ENCODE results near the gene CHDH. TPM values are rescaled to one million over a fixed set of nuclear protein-coding genes. Genes with fewer than 3 reads are reported as not detected.

CHDH gene
- polyA plus RNA-seq, 1 donor = 8.8 TPM

DNA sequence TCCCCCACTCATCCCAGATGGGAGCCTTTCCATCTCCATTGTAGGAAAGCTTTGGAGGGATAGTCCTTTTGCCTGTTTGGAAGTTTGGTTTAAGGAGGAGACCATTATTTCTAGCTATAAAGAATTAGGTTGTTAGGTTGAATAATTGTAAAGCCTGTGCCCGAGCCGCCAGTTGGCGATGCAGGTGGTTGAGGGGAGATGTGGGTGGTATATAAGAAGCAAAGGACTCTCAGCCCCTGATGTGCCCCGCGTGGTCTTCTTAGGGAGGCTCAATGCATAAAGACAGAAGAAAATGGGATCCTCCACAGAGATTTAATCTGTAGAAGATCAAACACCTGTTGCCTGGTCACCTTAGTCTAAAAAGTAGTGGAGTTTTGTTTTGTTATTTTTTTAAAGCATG, 55.7 kb downstream of the CHDH start:
- no peak for DNase-seq

DNA sequence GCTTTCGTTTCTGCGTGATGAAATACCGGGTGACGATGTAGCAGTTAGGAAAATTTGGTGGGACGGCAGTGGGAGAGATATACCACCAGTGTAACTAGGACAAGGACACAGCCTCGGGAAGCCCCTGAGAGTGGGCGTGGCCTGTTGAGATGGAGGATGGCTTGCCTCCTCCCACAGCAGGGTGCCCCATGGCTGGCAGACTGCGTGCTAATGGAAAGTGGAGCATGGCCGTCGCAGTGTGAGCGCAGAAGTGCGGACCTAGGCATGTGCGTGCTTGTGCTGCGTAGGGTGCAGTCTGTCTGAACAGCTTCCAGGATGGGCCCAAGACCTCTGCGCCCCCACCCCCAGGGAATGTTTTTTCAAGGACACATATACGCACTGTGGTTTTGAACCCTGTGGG, 56.8 kb downstream of the CHDH start:
- no peak for DNase-seq

DNA sequence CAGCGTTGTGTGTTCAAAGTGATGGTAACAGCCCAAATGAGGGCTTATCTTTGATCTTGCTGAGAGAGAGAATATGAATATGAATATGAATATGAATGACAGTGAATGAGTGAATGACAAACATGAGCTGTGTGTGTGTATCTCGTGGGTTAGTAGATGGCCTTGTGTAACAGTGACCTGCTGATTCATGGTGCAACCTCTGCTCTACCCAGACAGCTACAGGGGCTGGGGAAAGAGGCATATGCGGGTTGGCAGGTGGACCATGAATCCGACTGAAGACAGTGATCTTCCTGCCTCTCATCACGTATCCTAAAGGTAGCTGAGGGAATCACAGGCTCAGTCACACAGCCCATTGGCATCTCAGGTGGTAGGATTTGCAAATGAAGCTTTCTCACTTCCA, 58.2 kb downstream of the CHDH start:
- DNase-seq = no peak

DNA sequence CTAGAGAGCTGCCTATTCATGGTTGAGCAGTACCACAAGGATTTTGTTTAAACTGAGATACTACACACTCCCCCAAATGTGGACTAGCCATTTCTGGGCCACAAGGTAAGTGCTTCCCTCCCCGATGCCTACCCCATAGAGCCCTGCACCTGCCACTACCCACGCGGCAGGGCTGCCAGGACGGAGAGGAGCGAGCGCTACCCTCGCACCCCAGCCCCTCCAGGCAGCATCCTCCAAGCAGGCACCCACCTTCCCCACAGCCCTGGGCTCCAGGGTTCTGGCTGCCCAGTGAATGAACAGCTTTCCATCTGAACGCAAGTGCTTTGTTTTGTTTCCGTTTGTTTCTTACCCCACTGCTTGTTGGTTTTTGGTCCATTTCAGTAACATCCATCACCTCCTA, 59.2 kb downstream of the CHDH start:
- no peak for DNase-seq

DNA sequence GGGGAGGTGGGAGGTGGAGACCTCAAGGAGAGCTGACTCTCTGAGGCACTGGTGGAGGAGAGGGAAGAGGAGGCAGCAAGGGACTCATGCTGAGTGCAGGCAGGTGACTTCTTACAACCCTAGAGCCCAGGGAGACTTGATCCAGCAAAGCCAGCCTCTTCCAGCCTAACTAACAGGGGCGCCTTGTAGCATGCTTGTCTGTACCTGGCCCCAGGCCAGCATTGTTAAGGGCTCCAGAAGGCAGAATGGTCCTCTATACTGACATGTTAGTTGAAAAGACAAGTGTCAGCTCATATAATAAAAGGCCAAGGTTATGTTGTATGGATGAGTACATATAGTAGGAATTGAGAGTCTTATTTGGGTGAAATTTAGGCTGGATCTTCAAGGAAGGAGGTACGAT, 65.4 kb downstream of the CHDH start:
- DNase-seq = no peak

DNA sequence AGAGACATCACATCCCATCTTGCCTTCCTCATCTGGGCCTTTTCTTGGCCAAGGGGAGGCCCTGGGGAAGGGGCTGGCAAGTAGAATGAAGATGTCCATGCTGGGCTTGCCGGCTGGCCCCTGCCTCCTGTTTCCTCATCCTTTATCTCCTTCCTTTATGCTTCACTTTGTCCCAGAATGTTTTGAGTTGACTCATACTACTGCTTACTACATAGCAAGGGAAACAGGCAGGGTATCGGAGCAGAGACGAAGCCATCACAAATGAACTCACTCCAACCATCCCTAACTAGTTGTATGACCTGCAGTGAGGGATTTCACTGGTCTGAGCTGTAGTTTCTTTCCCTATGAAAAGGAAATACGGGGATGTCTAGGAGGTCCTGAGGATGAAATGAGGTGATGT, 66.0 kb downstream of the CHDH start:
- DNase-seq = no peak

DNA sequence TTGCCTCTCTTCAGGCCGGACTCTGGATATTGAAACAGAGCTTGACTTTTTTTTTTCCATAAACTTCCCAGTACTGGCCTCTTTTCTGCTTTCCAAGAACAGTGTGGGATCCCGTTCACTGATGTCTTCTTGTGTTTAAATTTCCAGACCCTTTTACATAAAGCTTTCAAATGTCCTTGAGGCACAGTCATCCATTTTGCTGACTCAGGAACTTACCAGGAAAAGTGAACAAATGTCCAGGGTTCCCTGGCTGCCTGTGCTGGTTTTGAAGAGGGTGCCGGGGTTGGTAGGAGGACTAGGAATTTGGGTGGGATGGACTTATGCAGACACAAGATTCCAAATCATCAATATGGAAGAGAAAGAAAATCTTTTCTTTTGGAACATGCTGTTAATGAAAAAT, 68.1 kb downstream of the CHDH start:
- no peak for DNase-seq

DNA sequence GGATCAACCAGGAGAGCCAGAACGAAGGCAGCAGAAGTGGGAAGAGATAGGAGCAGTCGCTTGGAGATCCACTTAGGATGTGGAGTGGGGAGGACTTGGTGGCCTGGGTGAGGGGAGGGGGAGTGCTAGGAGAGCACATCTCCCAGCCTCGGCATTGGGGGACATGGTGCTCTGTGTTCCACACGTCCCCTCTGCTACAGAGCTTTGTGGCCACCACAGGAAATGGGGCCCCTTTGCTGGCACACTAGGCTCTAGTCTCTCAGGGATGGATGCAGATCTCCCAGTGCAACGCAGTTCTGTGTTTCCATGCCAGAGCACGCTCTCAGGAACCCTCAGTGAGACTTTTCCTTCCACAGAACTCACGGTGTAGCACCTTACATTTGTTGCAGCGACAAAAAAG, 68.8 kb downstream of the CHDH start:
- DNase-seq = no peak

DNA sequence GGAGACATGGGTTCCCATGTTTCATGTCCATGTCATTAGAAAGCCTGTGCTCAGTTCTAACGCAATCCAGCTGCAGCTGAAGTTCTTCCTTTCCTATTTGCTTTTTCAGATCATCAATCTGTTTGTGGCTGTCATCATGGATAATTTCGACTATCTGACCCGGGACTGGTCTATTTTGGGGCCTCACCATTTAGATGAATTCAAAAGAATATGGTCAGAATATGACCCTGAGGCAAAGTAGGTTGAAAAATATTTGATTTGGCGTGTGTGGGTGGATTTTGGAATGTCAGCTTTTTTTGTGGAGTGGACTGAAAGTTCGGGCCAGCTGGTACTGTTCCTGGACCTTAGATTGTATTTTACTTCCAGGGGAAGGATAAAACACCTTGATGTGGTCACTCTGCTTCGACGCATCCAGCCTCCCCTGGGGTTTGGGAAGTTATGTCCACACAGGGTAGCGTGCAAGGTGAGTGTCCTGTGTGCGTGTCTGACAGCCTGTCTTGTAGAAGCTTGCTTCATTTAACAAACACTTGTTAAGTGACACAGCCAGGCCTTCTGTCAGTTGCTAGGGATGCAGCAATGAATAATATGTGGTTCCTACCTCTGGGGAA, 69.6 kb downstream of the CHDH start:
- no peak for DNase-seq

DNA sequence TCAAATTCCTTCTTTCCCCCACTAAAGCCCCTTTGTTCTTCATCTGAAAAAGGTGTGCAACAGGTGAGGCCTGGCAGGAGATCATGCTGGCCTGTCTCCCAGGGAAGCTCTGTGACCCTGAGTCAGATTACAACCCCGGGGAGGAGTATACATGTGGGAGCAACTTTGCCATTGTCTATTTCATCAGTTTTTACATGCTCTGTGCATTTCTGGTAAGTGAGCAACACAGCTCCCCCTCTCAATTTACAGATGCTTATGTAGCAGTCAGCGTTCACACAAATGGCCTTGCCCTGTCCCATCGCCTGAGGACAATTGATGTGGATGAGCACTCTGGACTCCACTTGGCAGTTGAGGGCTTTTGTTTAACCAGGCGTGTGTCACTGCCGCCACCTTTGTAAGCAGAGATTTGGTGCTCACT, 70.4 kb downstream of the CHDH start:
- no peak for DNase-seq

DNA sequence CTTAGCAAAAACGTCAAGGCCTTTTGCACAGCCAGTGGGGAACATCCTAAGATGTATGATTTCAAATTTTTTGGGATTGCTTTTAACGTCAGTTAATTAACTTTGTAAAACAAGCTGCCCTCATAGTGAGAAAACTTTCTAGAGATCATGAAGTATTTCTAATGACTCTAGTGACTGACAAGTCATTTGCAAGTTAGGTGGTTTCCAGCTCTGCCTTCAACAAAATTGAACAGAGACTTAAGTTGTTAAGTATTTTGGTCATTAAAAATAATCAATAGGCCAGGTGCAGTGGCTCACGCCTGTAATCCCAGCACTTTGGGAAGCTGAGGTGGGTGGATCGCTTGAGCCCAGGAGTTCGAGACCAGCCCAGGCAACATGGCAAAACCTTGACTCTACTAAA, 71.2 kb downstream of the CHDH start:
- DNase-seq = no peak

DNA sequence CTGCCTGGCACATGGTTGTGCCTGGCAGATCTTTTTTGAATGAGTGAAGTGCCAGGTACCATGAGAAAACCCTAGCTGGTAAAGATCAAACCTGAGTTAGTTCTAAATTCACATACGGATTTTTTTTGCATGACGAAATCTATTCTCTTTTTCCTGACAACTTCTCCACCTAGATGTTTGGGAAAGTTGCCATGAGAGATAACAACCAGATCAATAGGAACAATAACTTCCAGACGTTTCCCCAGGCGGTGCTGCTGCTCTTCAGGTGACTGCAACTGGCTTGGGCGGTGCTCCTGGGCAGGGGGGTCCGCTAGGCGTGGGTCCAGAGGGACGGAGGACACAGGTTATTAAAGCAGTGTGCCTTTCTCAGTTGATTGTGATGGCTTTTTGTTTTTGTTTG, 71.8 kb downstream of the CHDH start:
- DNase-seq = no peak

DNA sequence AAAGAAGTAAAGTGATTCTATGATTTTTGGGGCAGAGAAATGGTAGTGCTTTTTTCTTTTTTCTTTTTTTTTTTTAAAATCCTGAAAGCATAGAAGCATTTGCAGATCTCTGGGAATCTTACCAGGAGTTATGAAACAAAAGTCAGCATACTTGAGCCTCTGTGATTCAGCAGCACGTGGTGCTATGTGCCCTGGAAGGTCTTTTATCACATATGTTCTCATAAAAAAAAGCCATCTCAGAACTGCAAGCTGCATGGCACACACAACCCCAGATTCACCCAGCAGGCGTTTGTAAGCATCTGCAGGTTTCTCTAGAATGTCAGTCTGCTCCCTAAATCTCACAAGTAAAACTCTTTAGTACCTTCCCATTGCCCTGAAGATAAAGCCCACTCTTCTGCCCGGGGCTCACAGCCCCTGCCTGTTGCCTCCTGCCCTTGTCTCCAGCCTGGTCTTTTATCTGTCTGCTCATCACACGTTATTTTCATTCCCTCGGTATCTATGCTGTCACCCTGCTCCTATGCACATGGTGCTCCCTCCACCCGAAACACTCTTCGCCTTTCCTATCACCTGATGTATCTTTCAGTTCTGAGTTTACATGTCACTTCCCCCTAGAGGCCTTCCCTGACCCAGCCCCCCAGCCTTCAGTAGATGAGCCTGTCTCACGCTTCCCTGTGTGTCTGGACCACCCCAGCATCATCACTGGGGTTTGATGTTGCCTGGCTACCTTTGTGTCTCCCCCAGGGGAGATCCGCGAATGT, 72.4 kb downstream of the CHDH start:
- no peak for DNase-seq

DNA sequence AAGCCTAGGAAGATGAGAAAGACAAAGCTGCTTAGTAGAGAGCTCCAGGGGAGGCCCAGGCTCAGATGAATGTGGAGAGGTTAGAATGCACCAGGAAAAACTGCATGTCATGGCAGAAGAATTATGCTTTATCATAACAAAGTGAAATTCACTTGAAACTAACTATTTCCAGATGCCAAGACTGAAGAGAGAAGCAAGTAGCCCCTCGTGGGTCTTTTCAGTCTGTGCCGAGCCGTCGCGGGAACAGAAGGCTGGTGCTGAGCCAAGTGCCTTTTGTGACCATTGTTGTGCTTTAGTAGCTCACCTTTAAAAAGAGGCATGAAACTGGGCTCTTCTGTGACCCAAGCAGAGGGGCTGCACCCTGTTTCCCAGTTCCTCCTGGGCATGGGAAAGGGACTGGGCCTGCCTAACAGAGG, 73.2 kb downstream of the CHDH start:
- DNase-seq = no peak

DNA sequence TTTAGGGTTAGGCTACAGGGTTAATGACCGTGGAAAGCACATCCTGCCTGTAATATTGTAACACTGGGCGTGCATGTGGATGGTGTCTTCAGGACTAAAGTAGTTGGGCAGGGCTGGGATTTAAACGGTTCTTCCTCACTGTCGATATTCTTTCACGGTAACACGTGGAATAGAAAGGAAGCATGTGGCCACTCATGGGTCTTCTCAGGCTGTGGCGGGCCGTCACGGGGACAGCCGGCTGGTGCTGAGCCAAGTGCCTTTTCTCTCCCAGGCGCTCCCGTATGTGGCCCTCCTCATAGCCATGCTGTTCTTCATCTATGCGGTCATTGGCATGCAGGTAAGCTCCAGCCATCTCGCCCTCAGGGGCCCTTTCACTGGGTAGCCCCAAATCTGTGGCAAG, 73.7 kb downstream of the CHDH start:
- no peak for DNase-seq

DNA sequence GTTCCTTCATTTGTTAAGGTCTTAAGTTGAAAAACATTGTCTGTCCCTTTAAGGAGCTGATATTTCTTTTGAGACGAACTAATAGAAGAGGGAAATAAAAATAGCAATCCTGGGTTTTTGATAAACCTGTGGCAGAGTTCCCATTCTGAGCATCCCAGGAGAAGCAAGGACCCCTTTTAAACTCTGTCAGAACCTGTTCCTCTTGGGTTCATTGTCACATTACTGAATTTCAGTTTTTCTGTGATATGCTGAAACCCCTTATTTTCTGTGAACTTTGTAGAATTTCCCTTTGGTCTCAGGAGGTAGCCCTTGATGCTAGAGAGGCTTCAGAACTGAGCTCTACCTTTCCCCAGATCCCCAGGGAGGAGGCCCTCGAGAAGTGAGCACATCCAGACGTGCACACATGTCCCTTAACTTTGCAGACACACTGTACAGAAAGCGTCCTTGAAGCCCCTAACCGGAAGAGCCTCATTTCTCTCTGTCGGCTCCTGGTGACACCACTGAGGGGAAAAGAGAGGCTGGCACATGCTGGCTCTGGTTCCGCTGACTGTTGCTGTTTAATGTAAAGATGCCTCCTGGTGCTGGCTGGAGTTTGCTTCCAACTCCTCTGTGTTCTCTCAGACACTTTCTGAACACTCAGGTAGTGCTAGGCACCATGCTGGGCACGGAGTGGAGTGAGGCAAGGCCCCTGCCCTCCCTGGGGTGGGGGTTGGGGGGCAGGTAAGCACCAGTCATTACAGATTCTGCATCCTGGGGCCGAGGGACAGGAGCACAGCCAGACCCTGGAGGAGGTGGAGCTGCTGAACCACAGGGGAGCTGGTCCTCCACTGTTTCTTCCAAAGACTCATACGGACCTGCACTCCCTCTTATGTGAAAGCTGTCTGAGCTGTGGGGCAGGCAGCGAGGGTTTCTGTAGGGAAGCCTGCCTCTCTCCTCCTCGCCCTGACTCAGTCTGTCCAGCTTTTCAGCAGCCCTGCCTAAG, 77.5 kb downstream of the CHDH start:
- no peak for DNase-seq

DNA sequence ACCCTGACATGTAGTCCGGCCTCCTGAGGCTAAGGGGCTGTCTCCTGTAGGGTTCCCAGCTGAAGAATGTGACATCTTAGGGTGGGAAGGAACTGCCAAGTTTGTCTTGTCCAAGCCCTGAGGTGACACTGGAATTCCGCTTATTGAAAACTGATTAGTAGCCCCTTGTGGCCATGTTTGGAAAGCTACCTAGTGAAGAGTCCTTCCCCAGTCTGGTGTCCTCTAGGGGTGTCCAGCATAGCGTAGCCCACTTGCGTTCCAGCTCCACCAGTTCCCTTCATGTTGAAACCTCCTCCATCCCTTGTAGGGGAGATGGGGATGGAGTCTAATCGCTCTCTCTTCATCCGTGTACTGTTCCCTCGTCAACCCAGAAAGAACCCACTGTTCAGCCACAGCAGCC, 79.5 kb downstream of the CHDH start:
- no peak for DNase-seq

DNA sequence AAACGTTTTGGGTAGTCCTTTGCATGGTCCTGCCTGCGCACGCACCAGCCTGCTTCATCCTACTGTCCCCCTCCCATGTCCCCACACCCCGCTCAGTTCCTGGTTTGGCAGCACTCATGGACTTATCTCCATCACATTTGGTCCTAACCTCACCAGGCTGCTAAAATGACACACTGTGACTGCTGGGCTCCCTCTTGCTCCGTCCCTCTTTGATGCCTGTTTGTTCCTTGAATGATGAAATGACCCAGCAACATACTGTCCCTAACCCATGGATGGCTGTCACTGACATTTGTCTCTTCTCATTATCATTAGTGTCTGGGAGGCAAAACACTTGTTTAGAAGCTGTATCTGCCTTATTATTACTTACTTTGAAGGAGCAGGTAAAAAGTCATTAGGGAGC, 80.5 kb downstream of the CHDH start:
- DNase-seq = no peak

DNA sequence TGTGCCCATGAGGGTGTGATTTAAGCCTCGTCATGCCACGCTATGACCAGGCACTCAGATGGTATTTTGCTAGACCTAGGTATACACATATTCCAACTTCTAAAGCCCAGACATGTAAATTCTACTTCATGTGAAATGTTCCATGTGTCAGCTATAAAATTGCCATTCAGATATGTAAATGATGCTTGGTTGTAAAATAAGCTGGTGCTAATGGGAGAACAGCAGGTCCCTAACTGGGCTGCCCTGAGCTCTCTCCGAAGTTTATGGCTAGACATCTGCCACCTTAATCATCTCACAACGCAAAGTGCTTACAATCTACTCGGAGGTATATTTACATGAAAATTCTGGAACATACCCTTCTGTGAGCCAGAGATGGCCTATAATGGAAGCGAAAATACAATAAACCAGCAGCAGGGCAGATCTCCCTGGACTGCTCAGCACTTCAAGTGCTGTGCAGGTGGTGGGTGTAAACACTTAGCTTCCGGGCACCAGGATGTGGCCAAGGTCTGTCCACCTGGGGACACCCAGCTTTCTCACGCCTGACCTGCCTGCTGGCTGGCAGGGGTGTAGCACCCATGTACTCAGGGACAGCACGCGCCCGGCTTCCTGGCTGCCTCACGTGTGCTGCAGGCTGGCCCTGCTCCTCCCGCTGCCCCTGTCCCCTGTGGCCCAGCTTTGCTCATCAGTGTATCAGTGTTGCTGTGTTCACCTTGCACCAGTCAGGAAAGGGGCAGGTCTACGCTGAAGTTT, 82.0 kb downstream of the CHDH start:
- DNase-seq = no peak

DNA sequence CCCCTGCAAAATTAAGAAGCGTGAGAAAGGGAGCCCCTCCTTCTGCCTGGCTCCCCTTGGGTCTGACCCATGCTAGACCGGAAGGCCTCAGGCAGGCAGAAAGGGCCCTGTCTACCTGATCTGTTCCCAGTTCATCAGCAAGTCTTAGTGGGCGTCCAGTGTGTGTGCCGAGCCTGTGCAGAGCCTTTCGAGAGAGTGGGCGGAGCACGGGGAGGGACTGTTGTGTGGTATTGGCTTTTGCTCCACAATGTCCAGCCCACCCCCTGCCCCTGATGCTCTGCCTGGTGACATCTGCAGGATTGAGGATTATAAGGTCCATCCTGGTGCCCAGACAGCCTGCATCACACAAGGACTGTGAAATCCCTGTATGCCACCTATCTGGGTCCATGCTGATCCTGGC, 82.9 kb downstream of the CHDH start:
- DNase-seq = no peak

All from left kidney (tissue), 2 donors.